H7 (cell line): ENCODE data around the gene PSAP. TPM values are rescaled to one million over a fixed set of nuclear protein-coding genes. Genes with fewer than 3 reads are reported as not detected.

ENCODE experiments used
- DNase-seq: peaks from one replicate; pipeline ENCODE4 v3.0.0; 2012
- H3K27me3 ChIP-seq: 2 replicates; pipeline ENCODE4 v1.6.0; 2011; ENCODE audit warnings: mild to moderate bottlenecking, low read length; ENCODE audit not compliant: control insufficient read depth, insufficient read depth
- H3K36me3 ChIP-seq: replicated peaks from 2 replicates; pipeline ENCODE4 v1.5.1; 2011; ENCODE audit warnings: low read length; ENCODE audit not compliant: control insufficient read depth, insufficient read depth
- H3K4me3 ChIP-seq: 2 replicates; pipeline ENCODE4 v1.5.1; 2011; ENCODE audit warnings: low read depth, mild to moderate bottlenecking, control low read depth, low read length, moderate library complexity; ENCODE audit not compliant: insufficient read depth
- total RNA-seq: library from RNA; depleted of rRNA; stranded (reverse); fragments of >200 nt; shearing (Covaris generic); gene quantifications from 2 replicates; pipeline ENCODE4 v1.2.3, GENCODE V29; 2014

PSAP gene
- total RNA-seq, 1 experiment from 2014 or later, result 389 TPM

DNA sequence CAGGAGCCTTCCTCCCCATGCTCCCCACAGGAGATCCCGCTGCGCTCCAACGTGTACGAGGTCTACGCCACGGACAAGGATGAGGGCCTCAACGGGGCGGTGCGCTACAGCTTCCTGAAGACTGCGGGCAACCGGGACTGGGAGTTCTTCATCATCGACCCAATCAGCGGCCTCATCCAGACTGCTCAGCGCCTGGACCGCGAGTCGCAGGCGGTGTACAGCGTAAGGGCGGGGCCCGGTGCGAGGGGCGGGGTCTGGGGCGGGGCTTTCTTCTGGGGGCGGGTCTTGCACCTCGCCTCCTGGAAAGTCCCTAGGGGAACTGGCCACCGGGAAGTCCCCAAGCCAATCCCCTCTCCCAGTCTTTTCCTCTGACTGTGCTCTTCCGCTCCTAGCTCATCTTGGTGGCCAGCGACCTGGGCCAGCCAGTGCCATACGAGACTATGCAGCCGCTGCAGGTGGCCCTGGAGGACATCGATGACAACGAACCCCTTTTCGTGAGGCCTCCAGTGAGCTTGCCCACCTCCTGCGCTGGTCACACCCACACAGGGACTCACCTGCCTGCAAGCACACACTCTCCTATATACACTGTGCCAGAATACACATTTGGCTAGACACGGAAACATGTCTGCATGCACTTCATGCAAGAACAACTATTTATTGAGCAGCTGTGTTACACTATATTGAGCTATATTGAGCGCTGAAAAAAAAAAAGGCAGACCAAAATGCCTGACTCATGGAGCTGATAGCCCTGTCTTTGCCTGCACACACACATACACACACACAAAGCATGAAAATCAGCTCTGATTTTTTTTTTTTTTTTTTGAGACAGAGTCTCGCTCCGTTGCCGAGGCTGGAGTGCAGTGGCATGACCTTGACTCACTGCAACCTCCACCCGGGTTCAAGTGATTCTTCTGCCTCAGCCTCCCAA is 45.0 kb downstream of the PSAP start:
- DNase-seq, result peak; percentile 98
- Histone ChIP-seq H3K4me3 (peak overlapping the region; percentile 26), H3K27me3 (peaks cover 11% of the 10 kb centered on the region), H3K36me3 (no peaks in the 10 kb centered on the region)

DNA sequence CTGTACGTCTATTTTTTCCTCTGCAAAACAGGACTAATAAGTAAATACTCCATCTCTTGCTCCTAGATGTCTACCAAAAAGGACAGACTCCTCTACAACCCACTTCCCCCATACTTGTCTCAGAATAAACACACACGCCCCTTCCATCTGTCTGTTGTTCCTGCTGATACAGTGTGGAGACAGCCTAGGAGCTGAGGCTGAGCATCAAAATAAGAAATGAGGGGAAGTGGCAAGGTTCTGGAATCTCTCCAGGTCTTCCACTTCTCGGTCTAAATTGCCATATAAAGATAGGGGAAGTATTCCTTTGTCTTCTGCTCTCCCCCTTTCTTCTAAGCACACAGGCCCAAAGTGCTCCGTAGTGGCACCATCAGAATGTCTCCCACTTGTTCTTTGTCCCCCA is 47.0 kb downstream of the PSAP start:
- Histone ChIP-seq H3K36me3 (no peaks in the 10 kb centered on the region), H3K4me3 (no peak overlapping the region), H3K27me3 (peaks cover 11% of the 10 kb centered on the region)
- DNase-seq, result no peak

DNA sequence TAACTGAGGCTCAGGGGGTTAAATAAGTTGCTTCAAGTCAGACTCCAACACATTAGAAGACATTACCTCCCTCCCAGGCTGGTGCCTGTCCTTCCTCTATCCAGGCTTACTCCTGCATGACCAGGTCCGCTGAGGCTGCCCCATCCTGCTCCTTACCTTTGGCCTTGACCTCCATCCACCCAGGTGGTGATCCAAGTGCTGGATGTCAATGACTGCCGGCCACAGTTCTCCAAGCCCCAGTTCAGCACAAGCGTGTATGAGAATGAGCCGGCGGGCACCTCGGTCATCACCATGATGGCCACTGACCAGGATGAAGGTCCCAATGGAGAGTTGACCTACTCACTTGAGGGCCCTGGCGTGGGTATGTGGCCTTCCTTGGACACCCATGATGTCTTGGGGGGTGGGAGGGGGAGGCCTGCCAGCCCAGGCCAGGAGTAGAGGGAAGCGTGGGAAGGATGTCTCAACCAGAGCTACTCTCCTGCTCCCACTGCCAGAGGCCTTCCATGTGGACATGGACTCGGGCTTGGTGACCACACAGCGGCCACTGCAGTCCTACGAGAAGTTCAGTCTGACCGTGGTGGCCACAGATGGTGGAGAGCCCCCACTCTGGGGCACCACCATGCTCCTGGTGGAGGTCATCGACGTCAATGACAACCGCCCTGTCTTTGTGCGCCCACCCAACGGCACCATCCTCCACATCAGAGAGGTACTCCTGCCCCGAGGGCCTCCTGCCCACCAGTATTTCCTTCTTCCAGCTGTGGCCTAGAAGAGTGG is 48.1 kb downstream of the PSAP start:
- no peak for DNase-seq
- Histone ChIP-seq H3K4me3 (no peak overlapping the region), H3K27me3 (peaks cover 11% of the 10 kb centered on the region), H3K36me3 (no peaks in the 10 kb centered on the region)

DNA sequence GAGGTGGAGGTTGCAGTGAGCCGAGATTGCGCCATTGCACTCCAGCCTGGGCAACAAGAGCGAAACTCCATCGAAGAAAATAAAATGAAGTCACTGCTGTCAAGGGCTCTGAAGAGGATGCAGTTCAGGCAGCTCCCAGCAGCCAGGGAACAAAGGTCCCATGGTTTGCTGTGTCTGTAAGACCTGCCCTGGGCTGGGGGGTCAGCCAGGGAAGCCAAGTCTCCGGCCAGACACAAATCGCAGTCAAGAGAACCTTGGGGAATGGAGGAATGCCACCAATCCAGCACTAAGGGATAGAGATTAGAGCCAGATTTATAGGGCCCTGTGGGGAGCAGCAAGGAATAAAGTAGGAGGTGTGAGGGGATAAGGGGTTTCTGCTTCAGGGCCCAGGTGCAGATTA is 48.8 kb downstream of the PSAP start:
- peaks cover 11% of the 10 kb centered on the region for H3K27me3 ChIP-seq
- no peak for DNase-seq
- no peaks in the 10 kb centered on the region for H3K36me3 ChIP-seq
- no peak overlapping the region for H3K4me3 ChIP-seq

DNA sequence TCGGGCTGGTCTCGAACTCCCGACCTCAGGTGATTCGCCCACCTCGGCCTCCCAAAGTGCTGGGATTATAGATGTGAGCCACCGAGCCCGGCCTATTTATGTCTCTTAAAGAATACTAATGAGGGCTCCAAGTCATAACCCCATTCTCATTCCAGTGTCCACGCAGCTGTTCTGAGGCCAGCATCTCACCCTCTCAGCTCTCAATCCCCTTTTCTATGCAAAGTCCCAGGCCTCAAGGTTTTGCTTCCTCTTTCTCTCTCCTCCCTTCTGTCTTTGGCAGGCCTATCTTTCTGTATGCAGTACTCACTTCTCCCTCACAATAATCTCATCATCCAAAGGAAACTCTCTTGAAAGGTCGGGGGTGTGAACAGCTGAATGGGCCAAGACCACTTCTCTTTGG is 49.7 kb downstream of the PSAP start:
- Histone ChIP-seq H3K27me3 (peaks cover 11% of the 10 kb centered on the region), H3K36me3 (no peaks in the 10 kb centered on the region), H3K4me3 (no peak overlapping the region)
- DNase-seq, result no peak

DNA sequence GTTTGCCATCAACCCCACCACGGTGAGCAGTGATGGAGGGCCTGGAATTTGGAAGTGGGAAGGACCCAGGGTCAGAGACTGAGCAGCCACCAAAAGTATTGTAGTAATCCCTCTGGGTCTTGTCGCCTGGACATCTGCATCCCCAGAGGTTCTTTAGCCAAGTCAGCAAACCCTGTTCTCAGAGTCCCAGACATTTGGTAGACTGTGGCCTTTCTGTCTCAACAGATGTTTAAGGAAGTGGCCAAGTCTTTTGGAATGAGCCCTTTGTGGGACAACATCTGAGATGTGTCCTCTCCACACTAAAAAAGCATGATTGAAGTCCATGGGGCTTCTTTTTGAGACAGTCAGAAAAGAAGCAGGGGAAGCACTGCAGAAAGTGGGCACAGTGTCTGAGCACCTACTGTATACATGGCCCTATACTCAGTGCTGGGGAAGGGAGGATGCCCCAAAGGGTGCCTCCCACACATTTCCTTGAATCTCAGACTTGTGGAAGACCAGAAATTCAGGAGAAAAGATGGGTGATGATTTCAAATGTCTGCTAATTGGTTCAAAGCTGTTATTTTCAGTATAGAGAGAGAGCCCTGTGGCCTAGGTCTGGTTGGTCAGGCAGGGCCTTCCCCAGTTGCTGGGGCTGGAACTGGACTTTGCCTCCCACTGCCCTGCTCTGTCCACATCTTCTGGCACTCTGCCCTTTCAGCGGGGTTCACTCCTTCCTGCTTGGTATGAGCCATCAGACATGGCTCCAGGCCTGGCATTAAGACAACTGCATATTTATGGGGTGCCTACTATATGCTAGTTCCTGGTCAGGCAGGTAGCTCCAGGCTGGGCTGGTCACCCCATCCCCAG is 51.2 kb downstream of the PSAP start:
- no peak for DNase-seq
- H3K4me3 ChIP-seq, result no peak overlapping the region
- H3K36me3 ChIP-seq, result no peaks in the 10 kb centered on the region
- peaks cover under 1% of the 10 kb centered on the region; the same call in 1 of the 2 replicates for H3K27me3 ChIP-seq

DNA sequence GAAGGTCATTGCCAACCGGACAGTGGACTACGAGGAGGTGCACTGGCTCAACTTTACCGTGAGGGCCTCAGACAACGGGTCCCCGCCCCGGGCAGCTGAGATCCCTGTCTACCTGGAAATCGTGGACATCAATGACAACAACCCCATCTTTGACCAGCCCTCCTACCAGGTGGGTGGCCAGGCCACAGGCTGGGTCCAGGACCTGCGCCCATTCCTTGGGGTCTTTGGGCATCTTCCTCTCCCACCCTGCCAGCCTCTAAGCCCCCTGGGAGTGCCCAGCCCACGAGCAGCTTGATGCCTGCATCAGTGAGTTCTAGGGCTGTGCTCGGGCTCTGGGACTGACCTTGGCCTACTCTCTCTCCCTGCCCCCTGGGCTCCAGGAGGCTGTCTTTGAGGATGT is 51.9 kb downstream of the PSAP start:
- Histone ChIP-seq H3K36me3 (no peaks in the 10 kb centered on the region), H3K27me3 (no peaks in the 10 kb centered on the region; the same call in 1 of the 2 replicates), H3K4me3 (no peak overlapping the region)
- DNase-seq, result no peak

DNA sequence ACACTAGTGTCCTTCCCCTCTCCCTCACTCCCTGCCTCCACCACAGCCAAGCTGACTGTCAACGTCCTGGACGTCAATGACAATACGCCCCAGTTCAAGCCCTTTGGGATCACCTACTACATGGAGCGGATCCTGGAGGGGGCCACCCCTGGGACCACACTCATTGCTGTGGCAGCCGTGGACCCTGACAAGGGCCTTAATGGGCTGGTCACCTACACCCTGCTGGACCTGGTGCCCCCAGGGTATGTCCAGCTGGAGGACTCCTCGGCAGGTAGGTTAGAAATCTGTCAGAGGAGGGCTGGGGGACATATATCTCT is 52.8 kb downstream of the PSAP start:
- no peak overlapping the region for H3K4me3 ChIP-seq
- no peak for DNase-seq
- H3K36me3 ChIP-seq, result no peaks in the 10 kb centered on the region
- H3K27me3 ChIP-seq, result no peaks in the 10 kb centered on the region; the same call in 1 of the 2 replicates

DNA sequence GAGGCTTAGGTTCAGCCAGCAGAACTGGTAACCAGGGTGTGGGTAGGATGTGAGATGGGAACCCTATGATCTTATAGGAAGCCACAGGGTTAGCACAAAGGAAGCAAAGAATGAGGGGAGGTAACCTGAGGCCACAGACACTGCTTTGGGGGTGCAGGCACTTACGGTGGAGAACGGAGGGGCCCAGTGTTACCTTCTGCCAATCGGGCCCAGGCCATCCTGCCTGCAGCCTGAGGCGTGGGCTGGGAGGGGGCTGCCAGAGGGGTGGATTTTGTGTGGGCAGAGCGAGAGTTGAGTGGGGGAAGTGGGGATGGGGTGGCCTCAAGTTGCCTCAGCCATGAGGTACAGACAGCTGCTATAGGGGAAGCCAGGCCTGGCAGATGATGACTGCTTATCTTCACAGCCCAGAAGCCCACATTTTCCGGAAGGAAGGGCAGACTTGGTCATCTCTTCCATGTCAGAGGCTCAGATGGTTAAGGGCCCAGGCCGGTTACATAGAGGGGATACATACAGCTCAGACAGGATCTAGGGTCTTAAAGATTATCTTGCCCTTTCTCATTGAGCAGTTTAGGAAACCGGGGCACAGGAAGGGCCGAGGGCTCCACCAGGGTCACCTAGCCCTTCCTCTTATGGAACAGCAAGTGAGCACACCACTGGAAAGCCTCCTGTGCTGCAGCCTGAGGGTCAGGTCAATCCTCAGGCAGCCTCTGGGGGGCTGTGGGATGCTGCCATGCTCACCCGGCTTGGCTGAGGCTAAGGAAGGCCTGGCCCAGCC is 53.3 kb downstream of the PSAP start:
- Histone ChIP-seq H3K27me3 (no peaks in the 10 kb centered on the region; the same call in 1 of the 2 replicates), H3K4me3 (no peak overlapping the region), H3K36me3 (no peaks in the 10 kb centered on the region)
- DNase-seq, result no peak

DNA sequence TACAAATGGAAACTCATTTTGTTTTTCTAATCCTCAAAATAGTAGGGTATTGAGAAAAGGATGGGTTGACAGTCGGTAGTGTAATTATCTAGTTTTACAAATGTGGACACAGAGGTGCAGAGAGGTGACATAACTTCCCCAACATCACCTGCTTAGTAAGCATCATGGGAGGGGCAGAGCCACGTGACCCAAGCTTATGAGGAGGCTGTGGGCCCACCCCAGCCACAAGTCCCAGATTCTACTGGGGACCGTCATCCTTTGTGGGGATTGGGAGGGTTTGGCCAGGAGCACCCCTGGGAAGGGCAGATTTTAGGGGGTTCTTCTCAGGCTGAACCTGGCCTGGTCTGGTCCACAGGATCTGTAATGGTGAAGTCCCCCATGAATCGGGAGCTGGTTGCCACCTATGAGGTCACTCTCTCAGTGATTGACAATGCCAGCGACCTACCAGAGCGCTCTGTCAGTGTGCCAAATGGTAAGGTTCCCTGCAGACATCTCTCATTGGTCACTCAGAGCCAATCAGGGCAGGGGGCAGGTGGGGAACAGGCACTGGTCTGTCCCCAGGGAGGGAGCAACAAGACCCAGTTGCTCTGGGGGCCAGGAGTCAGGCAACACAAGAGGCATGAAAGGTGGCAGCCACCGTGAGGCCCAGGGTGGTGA is 54.2 kb downstream of the PSAP start:
- Histone ChIP-seq H3K4me3 (no peak overlapping the region), H3K27me3 (no peaks in the 10 kb centered on the region; the same call in 1 of the 2 replicates), H3K36me3 (no peaks in the 10 kb centered on the region)
- DNase-seq, result no peak

DNA sequence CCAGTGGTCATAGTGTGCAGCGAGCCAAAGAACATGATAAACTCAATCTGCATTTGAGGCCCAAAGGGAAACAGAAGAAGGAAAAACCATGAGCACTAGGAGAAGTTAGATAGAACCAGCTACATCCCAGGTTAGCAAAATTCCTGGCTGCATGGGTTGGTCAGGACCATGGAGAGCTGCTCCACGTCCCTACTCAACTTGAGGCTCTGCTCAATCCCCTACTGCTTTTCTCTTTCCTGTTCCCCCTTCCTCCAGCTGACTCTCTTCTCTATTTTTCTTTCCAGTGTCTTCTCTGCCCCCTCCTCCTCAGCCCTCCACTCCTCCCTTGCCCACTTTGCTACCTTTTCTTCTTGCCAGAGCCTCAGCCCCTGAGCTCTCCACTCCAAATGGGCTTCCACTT is 55.8 kb downstream of the PSAP start:
- Histone ChIP-seq H3K4me3 (no peak overlapping the region), H3K27me3 (no peaks in the 10 kb centered on the region; the same call in 1 of the 2 replicates), H3K36me3 (no peaks in the 10 kb centered on the region)
- peak; percentile 83 for DNase-seq

DNA sequence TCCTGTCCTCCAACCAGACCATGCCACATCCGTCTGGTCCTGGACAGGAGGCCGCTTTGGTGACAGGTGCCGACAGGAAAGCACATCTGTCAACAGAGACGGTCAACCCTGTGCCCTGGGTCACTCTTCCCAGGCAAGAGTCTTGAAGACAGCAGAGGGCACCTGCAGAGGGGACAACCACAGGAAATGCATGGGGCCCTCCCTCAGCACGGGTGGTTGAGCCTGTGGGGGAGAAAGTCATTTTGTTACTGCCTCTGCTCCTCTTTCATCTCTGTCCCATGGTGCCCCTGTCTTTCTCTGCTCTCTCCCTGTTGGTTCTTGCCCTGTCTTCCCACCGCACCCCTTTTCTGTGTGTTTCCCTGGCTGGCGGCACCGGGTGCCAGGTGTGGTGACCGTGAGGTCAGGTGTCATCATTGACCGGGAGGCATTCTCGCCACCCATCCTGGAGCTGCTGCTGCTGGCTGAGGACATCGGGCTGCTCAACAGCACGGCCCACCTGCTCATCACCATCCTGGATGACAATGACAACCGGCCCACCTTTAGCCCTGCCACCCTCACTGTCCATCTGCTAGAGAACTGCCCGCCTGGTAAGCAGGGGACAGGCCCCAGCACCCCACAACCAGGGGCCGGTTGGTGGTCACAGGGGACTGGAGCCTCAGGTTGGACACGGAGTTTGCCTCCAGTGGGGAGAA is 60.2 kb downstream of the PSAP start:
- no peak for DNase-seq
- H3K27me3 ChIP-seq, result no peaks in the 10 kb centered on the region; the same call in 1 of the 2 replicates
- no peak overlapping the region for H3K4me3 ChIP-seq
- H3K36me3 ChIP-seq, result no peaks in the 10 kb centered on the region

DNA sequence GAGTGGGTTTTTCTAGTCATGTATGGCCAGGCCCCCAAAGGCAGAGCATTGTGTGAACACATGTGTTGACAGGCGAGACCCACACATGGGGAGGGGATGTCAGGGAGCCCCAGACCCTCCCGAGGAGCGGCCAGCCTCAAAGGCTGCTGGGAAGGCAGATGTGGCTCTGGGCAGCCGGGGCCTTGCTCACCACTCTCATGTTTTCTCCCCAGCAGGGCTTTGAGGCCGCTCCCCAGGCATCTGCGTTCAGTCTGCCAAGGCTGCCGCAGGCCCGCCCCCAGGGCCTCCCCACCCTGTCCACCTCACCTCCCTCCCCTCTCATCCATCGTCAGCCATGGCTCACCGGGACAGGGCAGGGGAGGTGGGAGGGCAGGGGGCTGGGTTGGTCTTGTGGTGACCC is 61.2 kb downstream of the PSAP start:
- no peak overlapping the region for H3K4me3 ChIP-seq
- no peaks in the 10 kb centered on the region; the same call in 1 of the 2 replicates for H3K27me3 ChIP-seq
- no peak for DNase-seq
- H3K36me3 ChIP-seq, result no peaks in the 10 kb centered on the region
